GM19372 (cell line): ENCODE data around the gene HRH2.
"Not testable (repeated sequence)": the region's sequence is repeated elsewhere in the genome, so short reads cannot be mapped to it uniquely, and the experiment has no call there.

Source experiments
- ATAC-seq: cut with Tn5 transposase; IDR thresholded peaks from one replicate; pipeline ENCODE4 v1.9.1; 2021; ENCODE audit warnings: mild to moderate bottlenecking, low read depth, moderate library complexity; ENCODE audit not compliant: unreplicated experiment

Gene HRH2

GRCh38 chr5:175642998-175643397 is 14.9 kb upstream of the HRH2 start:
- no peak for ATAC-seq

GRCh38 chr5:175646251-175646650 is 11.6 kb upstream of the HRH2 start:
- no peak for ATAC-seq

DNA sequence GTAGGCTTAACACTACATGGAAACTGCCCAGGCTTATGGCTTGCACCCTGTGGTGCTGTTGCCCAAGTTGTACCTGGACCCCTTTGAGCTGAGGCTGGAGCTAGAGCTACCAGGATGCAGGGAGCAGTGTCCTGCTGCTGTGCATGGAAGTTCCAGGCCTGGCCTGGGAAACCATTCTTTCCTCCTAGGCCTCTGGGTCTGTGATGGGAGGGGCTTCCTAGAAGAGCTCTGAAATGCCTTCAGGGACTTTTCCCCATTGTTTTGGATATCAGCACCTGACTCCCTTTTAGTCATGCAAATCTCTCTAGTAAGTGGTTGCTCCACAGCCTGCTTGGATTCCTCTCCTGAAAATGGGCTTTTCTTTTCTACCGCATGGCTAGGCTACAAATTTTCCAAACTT is 7.9 kb upstream of the HRH2 start:
- no peak for ATAC-seq

DNA sequence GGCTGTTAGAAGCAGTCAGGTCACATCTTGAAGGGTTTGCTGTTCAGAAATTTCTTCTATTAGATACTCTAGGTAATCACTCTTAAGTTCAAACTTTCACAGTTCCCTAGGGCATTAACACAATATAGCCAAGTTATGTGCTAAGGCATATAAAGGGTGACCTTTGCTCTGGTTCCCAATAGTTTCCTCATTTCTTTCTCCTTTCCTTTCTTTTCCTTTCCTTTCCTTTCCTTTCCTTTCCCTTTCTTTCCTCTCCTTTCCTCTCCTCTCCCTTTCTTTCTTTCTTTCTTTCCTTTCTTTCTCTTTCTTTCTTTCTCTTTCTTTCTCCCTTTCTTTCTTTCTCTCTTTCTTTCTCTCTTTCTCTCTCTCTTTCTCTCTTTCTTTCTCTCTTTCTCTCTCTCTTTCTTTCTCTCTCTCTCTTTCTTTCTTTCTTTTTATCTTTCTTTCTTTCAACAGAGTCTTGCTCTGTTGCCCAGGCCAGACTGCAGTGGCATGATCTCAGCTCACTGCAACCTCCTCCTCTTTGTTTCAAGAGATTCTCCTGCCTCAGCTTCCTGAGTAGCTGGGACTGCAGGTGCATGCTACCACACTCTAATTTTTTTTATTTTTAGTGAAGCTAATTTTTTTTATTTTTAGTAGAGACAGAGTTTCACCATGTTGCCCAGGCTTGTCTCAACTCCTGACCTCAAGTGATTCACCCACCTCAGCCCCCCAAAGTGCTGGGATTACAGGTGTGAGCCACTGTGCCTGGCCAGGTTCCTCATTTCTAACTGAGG is 7.3 kb upstream of the HRH2 start:
- not testable (repeated sequence) for ATAC-seq

- ATAC-seq: peak; percentile 58
Observed at GRCh38 chr5:175652741-175653663, 4.9 kb upstream of the HRH2 start.

DNA sequence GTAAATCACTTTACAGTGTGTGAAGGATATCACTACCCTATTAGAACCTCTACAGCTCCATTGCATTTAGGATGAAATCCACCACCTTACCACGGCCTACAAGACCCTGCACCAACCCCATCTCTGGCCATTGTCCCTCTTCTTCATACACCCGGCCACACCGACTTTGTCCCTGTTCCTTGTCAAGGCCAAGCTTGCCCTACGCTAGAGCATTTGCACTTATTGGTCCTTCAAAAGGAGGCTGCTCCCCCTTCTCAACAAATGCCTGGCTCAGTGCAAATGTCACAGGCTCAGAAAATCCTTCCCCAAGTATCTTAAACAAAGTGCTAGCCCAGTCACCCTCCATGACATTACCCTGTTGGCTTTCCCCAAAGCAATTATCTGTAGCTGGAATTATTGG is 4.1 kb upstream of the HRH2 start:
- no peak for ATAC-seq

- ATAC-seq: no peak
Observed at GRCh38 chr5:175654339-175654738, 3.5 kb upstream of the HRH2 start.

DNA sequence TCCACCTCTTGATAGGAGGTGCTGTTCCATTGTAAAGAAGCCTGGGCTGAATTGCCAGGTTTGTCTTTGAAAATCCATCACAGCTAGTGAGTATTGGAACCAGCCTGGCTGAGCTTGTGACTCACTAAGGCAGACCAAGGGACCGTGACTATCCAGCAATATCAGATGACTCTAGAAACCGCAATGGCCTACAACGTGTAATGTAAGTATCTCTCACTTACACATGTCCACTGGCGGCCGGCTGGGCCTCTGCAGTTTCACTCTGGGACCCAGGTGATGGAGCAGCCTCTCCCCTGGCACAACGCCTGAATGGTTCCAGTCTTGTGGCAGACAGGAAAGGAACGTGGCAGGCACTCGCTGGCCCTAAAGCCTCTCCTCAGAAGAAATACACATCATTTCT is 3.1 kb upstream of the HRH2 start:
- no peak for ATAC-seq

DNA sequence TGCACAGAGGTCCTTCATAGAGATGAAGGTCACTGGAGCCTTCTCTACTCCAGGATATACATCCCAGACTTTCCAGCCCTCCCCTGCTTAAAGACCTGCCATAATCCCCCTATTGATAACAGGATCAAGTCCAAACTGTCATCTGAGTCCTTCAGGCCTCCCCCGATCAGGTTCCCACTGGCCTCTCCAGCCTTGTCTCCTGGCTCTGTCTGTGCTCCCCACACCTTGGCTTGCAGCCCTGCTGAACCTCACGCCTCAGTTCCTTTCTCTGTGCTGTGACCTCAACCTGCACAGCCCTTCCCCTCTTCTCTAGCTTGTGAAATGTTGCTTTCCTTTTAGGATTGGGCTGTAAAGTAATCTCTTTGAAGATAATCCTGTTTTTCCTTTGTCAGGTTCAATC is 2.5 kb upstream of the HRH2 start:
- ATAC-seq: no peak

- ATAC-seq: no peak
Observed at GRCh38 chr5:175656966-175657365, 905 bp upstream of the HRH2 start.

DNA sequence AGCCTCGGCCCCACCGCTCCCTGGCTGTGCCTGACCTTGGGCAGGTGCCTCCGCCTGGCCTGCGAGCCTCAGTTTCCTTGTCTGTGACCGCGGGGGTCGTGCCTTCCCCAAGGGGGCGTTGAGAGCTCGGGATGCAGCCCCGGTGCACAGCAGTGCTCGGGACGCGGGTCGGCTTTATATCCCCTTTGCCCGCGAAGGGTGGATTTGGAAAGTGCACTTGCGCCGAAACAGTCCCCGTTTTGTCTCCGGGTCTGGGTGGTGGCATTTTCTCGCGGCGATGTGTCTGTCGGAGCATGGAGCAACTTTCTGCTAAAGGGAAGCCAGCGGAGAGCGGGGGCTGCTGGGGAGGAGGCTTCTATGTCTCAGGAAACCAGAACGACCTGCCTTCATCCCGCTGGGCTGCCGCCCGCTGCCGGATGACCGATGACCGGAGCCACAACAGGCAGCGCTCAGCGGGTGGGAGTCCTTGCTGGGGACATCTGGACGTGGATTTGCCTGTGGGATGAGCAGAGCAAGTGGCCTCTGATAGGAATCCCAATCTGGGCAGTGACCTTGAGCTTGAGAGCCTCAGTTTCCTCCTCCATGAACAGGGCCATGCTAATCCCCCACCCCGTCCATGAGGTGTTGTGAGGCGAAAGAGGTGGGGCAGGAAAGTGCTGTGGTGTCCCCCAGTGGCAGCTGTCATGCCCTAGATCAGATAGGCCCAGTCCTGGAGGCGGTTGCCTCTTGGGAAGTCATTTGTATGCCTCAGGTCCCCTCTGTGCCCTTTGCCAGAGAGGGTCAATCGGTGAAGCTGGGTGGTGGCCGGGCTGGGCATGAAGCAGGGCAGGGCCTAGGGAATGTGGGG is 651 bp downstream of the HRH2 start:
- no peak for ATAC-seq

DNA sequence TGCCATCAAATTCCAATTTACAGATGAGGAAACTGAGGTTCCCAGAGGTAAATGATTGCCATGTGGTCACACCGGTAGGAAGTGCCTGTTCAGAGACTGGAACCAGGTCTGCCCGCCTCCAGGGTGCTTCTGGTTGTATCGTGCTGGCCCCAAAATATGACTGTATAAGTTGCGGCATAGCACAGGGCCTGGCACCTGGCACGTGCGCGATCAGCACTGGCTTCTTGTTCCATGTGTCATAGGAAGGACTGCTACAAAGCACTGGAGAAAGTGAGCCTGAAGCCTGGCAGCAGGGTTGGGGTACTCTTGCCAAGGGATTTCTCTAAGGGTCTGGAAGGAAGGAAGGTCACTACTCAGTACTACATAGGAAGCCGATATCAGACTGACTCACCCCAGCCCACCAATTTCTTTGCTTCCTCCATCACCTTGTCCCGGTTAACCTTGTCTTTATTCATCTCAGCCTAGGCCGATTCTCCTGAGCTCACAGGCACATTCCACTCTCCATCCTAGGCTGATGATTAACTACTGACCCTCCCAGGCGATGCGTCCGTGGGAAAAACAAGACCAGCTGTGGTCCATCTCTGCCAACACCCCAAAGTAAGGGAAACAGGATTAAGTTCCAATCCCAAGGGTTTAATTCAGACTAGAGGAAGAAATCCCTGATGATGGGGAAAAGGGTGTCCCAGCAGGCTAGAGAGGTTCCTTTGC is 1.8 kb downstream of the HRH2 start:
- no peak for ATAC-seq

DNA sequence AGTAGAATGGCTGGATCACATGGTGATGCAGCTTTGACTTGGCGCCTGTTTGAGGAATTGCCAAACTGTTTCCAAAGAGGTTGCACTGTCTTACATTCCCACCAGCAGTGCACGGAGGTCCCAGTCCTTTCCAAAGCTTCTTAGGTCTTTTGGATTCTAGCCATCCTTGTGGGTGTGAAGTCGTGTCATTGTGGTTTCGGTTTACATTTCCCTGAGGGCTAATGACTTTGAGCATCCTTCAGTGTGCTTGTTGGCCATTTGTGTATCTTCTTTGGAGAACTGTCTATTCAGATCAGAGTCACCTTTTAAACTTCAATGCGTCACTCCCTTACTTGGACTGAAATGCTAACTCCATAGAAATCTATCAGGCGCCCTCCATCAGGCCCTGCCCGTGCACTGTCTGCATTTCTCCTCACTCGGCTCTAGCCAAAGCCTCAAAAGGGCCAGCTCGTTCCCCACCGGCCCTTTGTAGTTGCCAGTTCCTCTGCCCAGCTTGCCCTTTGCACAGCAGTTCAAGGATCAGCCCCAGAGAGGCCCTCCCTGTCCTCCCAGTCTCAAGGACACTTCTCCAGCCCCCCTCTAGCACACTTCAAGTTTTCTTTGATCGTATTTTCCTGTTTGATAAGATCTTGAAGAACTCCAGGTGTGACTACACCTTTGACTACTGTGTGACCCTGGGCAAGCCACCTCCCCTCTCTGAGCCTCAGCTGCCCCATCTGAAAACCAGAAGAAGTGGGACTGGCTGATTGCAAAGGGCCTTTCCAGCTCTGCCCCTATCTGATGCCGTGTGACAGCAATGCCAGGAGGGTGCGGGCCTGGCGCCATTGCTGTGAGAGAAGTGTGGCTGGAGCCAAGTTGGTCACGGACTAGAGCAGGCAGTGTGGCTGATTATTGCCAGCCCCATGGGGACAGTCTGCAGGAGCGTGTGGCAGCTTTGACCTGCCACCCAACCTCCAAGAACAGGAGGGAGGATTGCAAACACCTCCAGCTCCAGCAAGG is 5.6 kb downstream of the HRH2 start:
- no peak for ATAC-seq

DNA sequence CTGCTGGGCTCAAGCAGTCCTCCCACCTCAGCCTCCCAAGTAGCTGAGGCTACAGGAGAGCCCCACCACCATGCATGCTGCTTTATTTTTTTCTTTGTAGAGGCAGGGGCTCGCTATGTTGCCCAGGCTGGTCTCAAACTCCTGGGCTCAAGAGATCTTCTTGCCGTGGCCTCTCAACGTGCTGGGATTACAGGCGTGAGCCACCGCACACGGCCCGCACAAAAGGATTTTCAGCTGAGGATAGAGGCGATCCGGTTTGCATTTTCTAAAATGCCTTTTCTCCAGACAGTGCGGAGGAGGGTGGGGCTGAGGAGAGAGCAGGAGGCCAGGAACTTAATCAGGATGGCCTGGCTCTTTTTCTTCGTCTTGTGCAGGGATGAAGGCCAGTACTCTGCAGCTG is 6.9 kb downstream of the HRH2 start:
- ATAC-seq: no peak

- ATAC-seq: no peak
Observed at GRCh38 chr5:175666216-175666615, 8.3 kb downstream of the HRH2 start.

GRCh38 chr5:175668006-175668405 is 10.1 kb downstream of the HRH2 start:
- ATAC-seq: no peak

DNA sequence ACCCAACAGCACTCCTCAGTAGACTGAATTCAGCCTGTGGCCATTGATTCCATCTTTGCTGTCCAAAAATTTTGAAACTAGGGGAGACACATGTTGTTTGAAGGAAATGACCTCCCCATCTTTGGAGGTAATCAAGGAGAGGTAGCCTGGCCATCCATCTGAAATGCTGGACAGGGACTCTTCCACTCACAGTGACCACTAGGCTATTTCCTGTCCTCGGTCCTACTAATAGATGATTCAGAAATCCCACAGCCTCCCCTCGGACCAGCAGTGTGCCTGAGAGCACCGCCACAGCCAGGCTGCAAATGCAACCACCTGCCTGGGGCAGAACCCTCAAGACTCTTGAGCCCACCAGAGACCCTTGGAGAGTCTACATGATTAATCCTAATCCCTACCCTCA is 12.5 kb downstream of the HRH2 start:
- ATAC-seq: no peak

DNA sequence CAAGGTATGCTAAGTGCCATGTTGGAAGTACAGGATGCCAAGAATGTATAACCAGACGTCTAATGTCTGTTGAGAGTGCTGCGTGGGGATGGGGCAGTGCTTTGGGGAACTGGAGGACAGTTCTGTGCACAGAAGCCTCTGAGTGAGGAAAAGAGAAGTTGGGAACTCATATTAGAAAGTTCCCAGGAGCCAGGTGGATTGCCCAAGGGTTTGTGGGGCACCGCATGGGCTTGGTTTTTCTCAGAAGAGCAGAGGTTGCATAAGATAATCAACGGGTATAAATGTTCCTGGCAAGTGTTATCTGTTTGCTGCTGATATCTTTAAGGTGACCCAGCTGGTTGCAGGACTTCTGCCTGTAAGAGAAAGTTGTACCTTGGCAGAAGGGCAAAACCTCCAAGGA is 13.1 kb downstream of the HRH2 start:
- no peak for ATAC-seq
